Measurements from ENCODE around the gene SAPCD2.

The SAPCD2 gene

GRCh38 chr9:137023157-137023556 is 47.2 kb downstream of the SAPCD2 start:
- TF ChIP-seq, protein P1, sequence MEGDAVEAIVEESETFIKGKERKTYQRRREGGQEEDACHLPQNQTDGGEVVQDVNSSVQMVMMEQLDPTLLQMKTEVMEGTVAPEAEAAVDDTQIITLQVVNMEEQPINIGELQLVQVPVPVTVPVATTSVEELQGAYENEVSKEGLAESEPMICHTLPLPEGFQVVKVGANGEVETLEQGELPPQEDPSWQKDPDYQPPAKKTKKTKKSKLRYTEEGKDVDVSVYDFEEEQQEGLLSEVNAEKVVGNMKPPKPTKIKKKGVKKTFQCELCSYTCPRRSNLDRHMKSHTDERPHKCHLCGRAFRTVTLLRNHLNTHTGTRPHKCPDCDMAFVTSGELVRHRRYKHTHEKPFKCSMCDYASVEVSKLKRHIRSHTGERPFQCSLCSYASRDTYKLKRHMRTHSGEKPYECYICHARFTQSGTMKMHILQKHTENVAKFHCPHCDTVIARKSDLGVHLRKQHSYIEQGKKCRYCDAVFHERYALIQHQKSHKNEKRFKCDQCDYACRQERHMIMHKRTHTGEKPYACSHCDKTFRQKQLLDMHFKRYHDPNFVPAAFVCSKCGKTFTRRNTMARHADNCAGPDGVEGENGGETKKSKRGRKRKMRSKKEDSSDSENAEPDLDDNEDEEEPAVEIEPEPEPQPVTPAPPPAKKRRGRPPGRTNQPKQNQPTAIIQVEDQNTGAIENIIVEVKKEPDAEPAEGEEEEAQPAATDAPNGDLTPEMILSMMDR (IDR thresholded peaks at IDR 0.05), result no peak

- TF ChIP-seq, protein P1 (IDR thresholded peaks at IDR 0.05), result no peak
Observed at GRCh38 chr9:137022662-137023008, 47.7 kb downstream of the SAPCD2 start.

DNA sequence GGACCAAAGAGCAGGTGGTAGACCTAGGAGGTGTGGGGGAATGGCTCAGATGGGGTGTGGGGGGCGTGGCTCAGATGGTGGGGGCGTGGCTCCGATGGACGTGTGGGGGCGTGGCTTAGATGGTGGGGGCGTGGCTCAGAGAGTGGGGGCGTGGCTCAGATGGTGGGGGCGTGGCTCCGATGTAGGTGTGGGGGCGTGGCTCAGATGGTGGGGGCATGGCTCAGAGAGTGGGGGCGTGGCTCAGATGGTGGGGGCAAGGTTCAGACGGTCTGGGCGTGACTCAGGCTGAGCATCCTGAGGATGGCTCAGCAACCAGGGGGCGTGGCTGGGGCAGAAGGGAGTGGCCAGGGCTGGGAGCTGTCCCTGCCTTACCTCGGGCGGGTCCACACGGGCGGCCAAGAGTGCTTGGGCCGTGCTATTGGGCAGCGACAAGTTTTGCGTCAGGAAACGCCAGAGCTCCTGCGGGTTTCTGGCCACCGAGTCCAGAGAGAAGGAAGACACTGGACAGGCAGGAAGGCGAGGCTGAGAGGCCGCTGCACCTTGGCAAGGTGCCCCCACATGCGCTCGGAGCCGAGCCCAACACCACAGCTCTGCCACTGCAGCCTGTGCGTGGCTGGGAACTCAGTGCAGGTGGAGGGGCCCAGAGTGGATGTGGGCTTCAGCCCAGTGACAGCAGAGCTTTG is 48.2 kb downstream of the SAPCD2 start:
- TF ChIP-seq, protein P1 (IDR thresholded peaks at IDR 0.05), result no peak

- TF ChIP-seq, protein P1 (IDR thresholded peaks at IDR 0.05), result no peak
Observed at GRCh38 chr9:137021568-137021978, 48.8 kb downstream of the SAPCD2 start.

GRCh38 chr9:137020771-137021567 is 49.4 kb downstream of the SAPCD2 start:
- TF ChIP-seq, protein P1 (IDR thresholded peaks at IDR 0.05), result no peak

DNA sequence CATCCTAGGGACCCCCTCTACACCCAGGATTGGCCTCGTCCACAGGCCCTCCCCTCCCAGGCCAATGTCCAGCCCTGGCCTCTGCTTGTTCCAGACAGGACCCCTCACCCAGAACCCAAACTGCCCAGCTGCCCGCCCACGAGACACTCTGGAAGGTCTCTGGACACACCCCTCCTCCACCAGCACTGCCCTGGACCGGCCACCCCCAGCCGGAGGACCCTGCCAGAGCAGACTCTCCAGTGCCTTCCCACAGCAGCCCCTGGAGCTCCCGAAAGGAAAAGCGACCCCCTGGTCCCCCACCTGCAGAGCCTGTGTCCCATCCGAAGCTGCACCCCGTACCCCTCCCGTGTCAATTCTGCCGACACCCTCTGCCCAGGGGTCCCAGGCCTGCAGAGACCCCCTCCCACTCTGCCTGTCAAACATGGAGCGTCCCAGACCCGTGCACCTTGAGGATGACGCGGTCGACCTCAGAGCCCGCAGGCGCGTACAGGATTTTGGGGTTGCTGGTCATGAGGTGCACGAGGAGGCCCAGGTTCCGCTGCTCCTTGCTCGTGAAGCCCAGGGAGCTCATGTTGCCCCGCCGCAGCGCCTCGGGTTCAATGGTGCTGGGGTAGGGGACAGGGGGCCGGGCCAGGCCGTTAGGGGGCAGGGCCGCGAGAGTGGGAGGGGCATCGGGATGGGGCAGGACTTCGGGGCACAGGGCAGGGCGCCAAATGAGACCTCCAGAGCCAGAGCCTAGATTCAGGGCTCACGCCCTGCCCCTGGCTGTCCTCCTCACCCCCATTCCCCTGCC is 50.3 kb downstream of the SAPCD2 start:
- TF ChIP-seq, protein P1 (IDR thresholded peaks at IDR 0.05), result no peak

DNA sequence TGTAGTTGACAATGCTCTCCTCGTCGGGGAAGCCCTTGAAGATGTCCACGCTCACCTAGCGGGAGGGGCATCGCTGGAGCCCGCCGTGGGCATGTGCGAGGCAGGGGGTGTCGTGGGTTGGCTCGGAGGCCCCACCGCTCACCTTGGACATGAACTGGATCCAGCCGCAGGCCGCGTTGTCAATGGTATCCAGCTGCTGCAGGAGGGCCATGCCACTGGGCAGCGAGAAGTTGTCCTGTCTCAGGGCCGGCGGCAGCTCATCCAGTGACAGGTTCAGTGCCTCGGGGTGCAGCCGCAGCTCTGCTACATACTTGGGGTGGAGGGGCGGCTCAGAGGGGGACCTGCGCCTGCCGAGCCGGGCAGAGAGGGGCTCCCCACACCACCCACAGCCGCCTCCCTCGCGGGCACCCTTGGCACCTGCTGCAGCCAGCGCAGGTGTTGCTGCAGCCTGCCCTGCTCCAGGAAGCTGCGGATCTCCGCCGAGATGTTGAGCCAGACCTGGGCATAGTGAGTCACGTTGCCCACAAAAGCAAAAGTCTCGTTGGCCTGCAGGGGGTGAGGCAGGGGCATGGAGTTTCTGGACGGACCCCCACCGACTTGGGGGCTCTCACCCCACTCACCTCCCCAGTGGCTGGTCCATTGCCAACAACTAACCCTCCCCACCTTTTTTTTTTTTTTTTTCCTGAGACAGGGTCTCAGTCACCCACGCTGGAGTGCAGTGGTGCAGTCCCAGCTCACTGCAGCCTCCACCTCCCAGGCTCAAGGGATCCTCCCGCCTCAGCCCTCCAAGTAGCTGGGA is 51.4 kb downstream of the SAPCD2 start:
- TF ChIP-seq, protein P1 (IDR thresholded peaks at IDR 0.05), result no peak
